Stimulated activated naive B cell treated with anti-CD40 and anti-IgM and Interleukin-4, amounts not matched to agents 10 μg/mL and 1 μg/mL and 100 μg/mL, for 72 hours (primary cell): ENCODE results near the gene SNN.

Source experiments
- ATAC-seq, 2 donors: fragments of 150-1000 bp; cut with Tn5 transposase; replicated peaks; 2 replicates each; pipeline ENCODE4 v1.10.0; 2021; ENCODE audit warnings: moderate library complexity in 1 of 2
- DNase-seq: peaks from one replicate; pipeline ENCODE4 v3.0.0; 2021
- H3K27ac Mint-ChIP-seq: one replicate; pipeline ENCODE4 v1.8.0; 2022; ENCODE audit warnings: mild to moderate bottlenecking, mixed read lengths
- H3K27me3 Mint-ChIP-seq, 2 donors: one replicate each; pipeline ENCODE4 v1.8.0; 2022; ENCODE audit warnings: mixed read lengths in 2 of 2
- H3K36me3 Mint-ChIP-seq, 2 donors: one replicate each; pipeline ENCODE4 v1.8.0; 2022; ENCODE audit warnings: mixed read lengths in 2 of 2, mild to moderate bottlenecking in 1 of 2
- H3K4me1 Mint-ChIP-seq, 2 donors: one replicate each; pipeline ENCODE4 v1.8.0; 2022; ENCODE audit warnings: mixed read lengths in 2 of 2, mild to moderate bottlenecking in 1 of 2
- H3K4me3 Mint-ChIP-seq, 2 donors: one replicate each; pipeline ENCODE4 v1.8.0; 2022; ENCODE audit warnings: mild to moderate bottlenecking in 2 of 2, mixed read lengths in 2 of 2, moderate library complexity in 1 of 2
- H3K9me3 Mint-ChIP-seq, 2 donors: one replicate each; pipeline ENCODE4 v1.8.0; 2022; ENCODE audit warnings: mixed read lengths in 2 of 2, mild to moderate bottlenecking in 1 of 2

The SNN gene

DNA sequence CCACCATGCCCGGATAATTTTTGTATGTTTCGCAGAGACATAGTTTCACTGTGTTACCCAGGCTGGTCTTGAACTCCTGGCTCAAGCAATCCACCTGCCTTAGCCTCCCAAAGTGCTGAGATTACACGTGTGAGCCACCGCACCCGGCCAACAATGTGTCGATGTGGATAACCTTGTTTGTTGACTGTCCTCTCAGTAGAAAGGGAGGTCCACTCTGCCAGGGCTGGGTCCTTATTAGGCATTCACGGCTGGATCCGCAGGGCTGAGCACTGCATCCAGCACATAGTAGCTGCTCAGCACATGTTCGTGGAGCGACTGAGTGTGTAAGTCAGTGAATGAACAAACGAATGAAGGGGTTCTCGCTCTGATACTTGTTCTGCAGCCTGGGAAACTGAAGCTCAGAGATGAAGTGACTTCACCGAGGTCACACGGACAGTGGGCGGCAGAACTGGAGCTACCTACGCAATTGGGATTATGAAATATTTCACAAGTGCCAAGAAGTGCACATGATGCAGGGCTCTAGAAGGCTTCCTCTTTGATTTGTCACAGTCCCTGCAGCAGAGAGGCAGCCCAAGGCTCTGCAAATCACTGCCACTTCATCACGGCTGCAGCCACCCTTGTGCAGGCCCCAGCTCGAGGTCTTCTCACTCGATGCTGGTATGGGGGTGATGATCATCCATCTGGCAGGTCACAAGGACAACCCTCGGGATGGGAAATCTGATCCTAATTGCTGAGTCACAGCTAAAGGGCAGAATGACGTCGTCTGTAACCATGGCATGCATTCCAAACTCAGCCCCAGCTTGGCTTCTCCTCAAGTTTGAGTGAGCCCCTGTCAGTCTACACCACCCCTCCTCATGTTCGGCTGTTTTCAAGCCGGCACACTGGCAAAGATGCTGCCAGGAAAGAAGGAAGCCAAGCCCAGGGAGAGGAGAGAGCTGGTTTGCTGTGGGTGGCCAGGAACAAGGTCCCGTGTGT lies 28.0 kb upstream of the SNN start:
- H3K9me3 Mint-ChIP-seq: no peaks in the 10 kb centered on the region
- no peak overlapping the region for H3K4me3 Mint-ChIP-seq
- peak overlapping the region; percentile 25 for H3K27ac Mint-ChIP-seq
- ATAC-seq (no peak), DNase-seq (no peak)
- H3K4me1 Mint-ChIP-seq: peaks cover 8 to 20% of the 10 kb centered on the region in 2 donors
- no peaks in the 10 kb centered on the region for H3K36me3 Mint-ChIP-seq
- peaks cover 7 to 11% of the 10 kb centered on the region in 2 donors for H3K27me3 Mint-ChIP-seq

DNA sequence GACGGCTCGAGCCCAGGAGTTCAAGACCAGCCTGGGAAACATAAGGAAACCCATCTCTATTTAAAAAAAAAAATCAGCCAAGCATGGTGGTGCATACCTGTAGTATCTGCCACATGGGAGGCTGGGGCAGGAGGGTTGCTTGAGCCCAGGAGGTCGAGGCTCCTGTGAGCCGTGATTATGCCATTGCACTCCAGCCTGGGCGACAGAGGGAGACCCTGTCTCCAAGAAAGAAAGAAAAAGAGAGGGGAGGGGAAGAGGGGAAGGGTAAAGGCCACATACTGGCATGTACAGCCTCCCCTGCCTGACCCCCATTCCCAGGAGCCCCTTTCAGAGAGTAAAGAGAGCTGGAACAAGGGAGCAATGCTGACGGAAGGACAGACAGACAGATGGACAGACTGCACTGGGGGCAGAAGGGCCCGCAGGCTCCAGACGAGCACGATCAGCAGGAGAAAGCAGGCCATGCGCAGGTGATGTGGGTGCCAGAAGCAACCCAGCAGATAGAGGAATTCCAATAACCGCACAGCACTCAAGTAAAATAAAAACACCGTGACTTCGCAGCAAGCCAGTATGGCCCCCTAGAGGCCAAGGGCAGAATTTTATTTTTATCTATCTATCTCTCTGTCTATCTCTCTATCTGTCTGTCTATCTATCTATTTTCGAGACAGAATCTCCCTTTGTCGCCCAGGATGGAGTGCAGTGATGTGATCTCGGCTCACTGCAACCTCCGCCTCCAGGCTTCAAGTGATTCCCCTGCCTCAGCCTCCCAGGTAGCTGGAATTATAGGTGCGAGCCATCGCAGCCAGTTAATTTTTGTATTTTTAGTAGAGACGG lies 27.1 kb upstream of the SNN start:
- no peak for DNase-seq
- H3K27ac Mint-ChIP-seq: no peak overlapping the region

DNA sequence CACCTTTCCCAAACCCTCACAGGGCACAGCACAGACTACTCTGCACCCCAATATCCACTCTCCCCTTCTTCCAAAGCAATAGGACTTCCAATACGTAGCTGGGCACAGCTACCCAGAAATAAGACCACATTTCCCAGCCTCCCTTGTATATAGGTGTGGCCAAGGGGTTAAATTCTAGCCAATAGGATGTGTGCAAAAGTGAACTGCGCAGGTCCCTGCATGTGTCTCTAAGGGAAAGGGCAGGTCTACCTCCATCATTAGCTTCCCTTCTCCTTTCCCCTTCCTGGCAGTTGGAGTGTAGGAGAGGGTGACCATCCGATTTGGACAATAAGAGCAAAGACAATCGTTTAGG lies 25.5 kb upstream of the SNN start:
- H3K9me3 Mint-ChIP-seq: no peaks in the 10 kb centered on the region
- DNase-seq (no peak), ATAC-seq (no peak)
- H3K27ac Mint-ChIP-seq: no peak overlapping the region
- no peak overlapping the region for H3K4me3 Mint-ChIP-seq
- H3K27me3 Mint-ChIP-seq: peaks cover 0 to 11% of the 10 kb centered on the region in 2 donors
- no peaks in the 10 kb centered on the region for H3K36me3 Mint-ChIP-seq
- H3K4me1 Mint-ChIP-seq: peaks cover 8 to 20% of the 10 kb centered on the region in 2 donors

More for the DNA sequence above, 27.1 kb upstream of the SNN start:
- Mint-ChIP-seq H3K36me3 (no peaks in the 10 kb centered on the region), H3K27me3 (peaks cover 0 to 11% of the 10 kb centered on the region in 2 donors), H3K4me1 (peaks cover 8 to 20% of the 10 kb centered on the region in 2 donors), H3K9me3 (no peaks in the 10 kb centered on the region), H3K4me3 (peak overlapping the region in 1 of 2 donors; percentile 37)
- ATAC-seq: peak; percentile 69 to 74

DNA sequence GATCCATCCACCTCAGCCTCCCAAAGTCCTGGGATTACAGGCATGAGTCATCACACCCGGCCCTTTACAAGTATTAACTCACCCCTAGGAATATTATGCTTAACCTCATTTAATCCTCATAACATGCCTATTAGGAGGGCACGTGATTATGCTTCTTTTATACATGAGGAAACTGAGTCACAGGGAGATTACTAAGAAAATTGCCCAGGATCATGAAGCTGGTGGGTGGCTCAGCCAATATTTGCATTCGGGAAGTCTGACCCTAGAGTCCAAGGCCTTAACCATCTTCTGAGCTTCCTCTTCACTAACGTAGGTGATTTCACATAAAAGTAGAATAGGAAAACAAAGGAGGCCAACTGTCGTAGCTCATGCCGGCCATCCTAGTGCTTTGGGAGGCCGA lies 19.0 kb upstream of the SNN start:
- DNase-seq (no peak), ATAC-seq (no peak)
- Mint-ChIP-seq H3K27ac (peak overlapping the region; percentile 5), H3K4me1 (peaks cover 10% of the 10 kb centered on the region in 2 donors), H3K27me3 (peaks cover 5 to 7% of the 10 kb centered on the region in 2 donors), H3K4me3 (no peak overlapping the region), H3K36me3 (no peaks in the 10 kb centered on the region), H3K9me3 (no peaks in the 10 kb centered on the region)

DNA sequence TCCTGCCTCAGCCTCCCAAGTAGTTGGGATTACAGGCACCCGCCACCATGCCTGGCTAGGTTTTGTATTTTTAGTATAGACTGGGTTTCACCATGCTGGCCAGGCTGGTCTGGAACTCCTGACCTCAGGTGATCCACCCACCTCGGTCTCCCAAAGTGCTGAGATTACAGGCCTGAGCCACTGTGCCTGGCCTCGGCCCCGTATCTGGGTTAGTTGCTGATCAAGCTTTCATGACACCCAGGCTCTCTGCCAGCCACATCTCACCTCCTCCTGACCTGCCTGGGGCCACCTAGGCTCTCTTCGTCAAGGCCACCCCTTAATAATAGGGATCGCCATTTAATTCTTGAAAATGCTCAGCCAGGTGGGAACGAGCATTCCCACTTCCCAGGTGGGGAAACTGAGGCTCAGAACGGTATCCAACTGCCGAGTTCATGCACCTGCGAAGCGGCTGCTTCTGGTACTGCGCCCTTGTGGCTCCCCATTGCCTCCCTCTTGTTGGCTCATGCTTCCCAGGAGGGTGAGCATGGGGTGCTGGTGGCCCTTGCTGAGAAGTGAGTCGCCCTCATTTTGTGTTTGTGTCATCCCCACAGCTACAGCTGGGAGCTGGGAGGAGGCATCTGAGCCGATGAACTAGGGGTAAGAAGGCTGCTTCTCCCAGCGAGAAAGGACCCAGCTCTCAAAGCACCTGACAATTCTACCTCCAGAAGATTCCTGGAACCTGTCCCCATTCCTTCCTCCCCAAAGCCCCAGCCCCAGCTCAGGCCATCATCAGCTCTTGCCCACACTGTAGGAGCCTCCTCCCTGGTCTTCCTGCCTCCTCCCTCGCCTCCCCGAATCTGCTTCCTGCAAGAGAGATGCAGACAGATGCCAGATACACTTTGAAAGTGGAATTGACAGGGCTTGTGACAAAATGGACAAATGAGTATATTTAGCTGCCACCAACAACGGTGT lies 17.3 kb upstream of the SNN start:
- Mint-ChIP-seq H3K9me3 (no peaks in the 10 kb centered on the region), H3K27ac (no peak overlapping the region), H3K4me1 (peaks cover 10 to 14% of the 10 kb centered on the region in 2 donors), H3K27me3 (peaks cover 5 to 7% of the 10 kb centered on the region in 2 donors), H3K36me3 (no peaks in the 10 kb centered on the region), H3K4me3 (no peak overlapping the region)
- DNase-seq (no peak), ATAC-seq (no peak)

DNA sequence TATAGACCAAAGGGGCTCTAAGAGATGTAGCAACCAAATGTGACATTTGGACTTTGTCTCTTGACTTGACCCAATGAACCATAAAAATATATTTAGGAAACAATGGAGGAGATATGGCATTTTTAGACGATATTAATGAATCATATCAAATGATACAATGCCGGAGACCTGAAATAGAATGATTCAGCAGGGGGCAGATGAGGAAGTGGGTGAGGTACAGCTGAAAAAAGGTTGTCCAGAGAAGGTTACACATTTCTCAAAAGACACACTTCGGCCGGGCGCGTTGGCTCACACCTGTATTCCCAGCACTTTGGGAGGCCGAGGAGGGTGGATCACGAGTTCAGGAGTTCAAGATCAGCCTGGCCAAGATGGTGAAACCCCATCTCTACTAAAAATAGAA lies 16.5 kb upstream of the SNN start:
- ATAC-seq (no peak), DNase-seq (no peak)
- Mint-ChIP-seq H3K9me3 (no peaks in the 10 kb centered on the region), H3K4me3 (no peak overlapping the region), H3K4me1 (peaks cover 12 to 15% of the 10 kb centered on the region in 2 donors), H3K36me3 (no peaks in the 10 kb centered on the region), H3K27ac (peak overlapping the region; percentile 56), H3K27me3 (peaks cover 5 to 7% of the 10 kb centered on the region in 2 donors)

DNA sequence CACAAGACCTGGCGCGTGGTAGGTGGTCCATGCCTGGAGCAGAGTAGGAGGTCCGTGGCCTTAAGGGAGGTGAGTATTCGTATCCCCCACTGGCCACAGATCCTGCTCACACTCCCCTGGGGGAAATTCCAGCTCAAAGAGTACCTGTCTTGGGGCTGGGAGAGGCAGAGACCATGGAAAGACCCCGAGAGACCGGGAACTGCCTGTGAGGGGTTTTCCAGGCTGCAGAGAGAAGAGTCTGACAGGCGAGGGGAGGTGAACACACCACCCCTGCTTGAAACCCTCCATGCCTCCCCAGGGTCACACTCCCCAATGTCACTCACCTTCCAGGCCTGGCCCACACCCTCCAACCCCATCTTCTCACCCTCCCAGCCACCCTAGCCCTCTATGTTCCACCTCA lies 12.6 kb upstream of the SNN start:
- H3K4me1 Mint-ChIP-seq: peaks cover 12 to 15% of the 10 kb centered on the region in 2 donors
- no peak for ATAC-seq
- no peaks in the 10 kb centered on the region for H3K36me3 Mint-ChIP-seq

DNA sequence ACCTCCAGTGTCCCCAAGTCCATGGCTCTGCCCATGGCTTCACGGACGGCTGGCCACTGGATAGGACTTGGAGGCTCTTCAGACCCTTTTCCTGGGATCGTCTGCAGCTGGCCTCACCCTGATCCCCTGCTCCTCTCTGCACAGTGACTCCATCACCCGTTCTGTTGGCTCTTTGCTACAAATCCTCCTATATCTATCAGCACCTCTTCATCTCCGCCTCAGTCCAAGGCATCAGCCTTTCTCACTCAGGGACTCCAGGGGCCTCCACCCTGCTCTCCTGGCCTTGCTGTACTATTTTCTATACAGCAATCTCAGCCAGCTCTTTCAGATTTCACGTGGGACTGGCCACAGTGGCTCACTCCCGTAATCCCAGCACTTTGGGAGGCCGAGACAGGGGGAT lies 10.7 kb upstream of the SNN start:
- Mint-ChIP-seq H3K27me3 (no peaks in the 10 kb centered on the region), H3K36me3 (no peaks in the 10 kb centered on the region), H3K27ac (no peak overlapping the region), H3K4me3 (no peak overlapping the region), H3K4me1 (peaks cover 5 to 6% of the 10 kb centered on the region in 2 donors), H3K9me3 (no peaks in the 10 kb centered on the region)
- no peak for ATAC-seq
- no peak for DNase-seq

More for the DNA sequence above, 12.6 kb upstream of the SNN start:
- no peaks in the 10 kb centered on the region for H3K9me3 Mint-ChIP-seq
- DNase-seq: no peak
- no peak overlapping the region for H3K27ac Mint-ChIP-seq
- H3K4me3 Mint-ChIP-seq: no peak overlapping the region
- no peaks in the 10 kb centered on the region for H3K27me3 Mint-ChIP-seq

DNA sequence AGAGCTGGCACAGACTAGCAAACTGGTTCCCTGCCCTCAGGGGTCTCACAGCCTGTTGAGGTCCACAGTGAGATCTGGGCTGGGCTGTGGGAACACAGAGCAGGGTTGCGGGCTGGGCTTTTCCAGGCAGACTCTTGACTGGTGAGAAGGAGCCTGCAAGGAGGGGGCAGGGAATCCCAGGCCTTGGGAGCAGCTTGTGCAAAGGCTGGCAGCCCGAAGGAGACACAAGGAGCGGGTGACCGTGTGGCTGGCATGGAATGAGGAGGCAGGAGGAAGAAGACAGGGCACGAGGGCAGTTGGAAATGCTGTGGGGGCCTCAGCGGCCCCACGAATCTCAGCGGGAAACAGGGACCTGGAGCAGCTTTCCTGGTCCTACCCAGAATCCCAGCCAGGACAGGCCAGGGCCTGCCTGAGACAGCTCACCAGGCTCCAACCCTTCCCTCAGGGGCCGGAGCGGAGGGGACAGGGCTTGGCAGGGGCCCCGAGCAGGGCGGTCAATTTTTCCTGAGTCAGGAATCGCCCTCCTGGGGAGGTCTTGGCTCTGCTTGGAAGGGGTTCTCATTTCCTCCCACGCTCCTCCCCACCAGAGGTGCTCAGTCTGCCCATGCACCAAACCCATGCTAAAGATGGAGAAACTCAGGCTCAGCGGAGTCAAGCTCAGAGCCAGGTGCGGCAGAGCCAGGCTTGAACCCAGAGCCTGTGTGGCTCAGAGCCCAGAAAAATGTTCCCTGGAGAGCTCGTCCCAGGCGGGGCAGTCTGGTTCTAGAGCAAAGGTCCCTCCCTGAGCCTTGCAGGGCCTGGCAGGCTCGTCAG lies 9.2 kb upstream of the SNN start:
- Mint-ChIP-seq H3K9me3 (no peaks in the 10 kb centered on the region), H3K4me3 (no peak overlapping the region), H3K4me1 (peaks cover 8 to 9% of the 10 kb centered on the region in 2 donors), H3K27me3 (no peaks in the 10 kb centered on the region), H3K36me3 (no peaks in the 10 kb centered on the region), H3K27ac (no peak overlapping the region)
- DNase-seq (no peak), ATAC-seq (no peak)

DNA sequence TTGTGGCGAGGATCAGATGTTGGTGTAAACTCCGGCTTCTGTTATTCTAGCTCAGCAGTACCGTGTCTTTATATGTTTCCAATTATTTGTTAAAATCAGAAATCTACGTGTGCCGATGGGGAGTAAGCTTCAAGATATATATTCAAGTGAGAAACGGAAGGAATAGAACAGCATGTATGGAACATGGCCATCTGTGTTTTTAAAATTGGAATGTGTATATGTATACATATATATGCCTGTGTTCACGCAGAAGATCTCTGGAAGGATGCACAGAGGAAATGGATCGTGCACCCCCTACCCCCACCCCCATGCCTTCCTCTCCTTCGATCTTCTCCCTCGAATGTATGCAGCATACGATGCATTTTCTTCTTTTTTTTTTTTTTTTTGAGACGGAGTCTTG lies 7.7 kb upstream of the SNN start:
- H3K9me3 Mint-ChIP-seq: no peaks in the 10 kb centered on the region
- no peak overlapping the region for H3K27ac Mint-ChIP-seq
- H3K4me3 Mint-ChIP-seq: no peak overlapping the region
- no peaks in the 10 kb centered on the region for H3K27me3 Mint-ChIP-seq
- H3K36me3 Mint-ChIP-seq: no peaks in the 10 kb centered on the region
- DNase-seq (no peak), ATAC-seq (no peak)
- peaks cover 22 to 23% of the 10 kb centered on the region in 2 donors for H3K4me1 Mint-ChIP-seq

DNA sequence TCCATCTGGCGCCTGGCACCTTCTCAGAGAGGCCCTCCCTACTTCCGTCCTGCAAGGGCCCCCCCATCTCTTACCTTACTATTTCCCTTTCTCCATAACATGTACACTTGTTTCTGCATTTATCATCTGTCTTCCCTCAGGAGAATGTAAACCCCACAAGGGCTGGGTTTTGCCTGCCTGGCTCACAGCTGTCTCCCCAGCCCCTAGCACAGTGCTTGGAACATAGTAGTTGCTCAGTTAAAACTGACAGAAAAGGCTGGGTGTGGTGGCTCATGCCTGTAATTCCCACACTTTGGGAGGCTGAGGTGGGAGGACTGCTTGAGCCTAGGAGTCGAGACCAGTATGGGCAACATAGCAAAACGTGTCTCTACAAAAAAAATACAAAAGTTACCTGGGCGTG lies 5.7 kb upstream of the SNN start:
- H3K36me3 Mint-ChIP-seq: no peaks in the 10 kb centered on the region
- no peaks in the 10 kb centered on the region for H3K27me3 Mint-ChIP-seq
- DNase-seq: no peak
- no peaks in the 10 kb centered on the region for H3K9me3 Mint-ChIP-seq
- no peak overlapping the region for H3K4me3 Mint-ChIP-seq
- H3K4me1 Mint-ChIP-seq: peaks cover 30 to 35% of the 10 kb centered on the region in 2 donors
- no peak for ATAC-seq
- no peak overlapping the region for H3K27ac Mint-ChIP-seq

DNA sequence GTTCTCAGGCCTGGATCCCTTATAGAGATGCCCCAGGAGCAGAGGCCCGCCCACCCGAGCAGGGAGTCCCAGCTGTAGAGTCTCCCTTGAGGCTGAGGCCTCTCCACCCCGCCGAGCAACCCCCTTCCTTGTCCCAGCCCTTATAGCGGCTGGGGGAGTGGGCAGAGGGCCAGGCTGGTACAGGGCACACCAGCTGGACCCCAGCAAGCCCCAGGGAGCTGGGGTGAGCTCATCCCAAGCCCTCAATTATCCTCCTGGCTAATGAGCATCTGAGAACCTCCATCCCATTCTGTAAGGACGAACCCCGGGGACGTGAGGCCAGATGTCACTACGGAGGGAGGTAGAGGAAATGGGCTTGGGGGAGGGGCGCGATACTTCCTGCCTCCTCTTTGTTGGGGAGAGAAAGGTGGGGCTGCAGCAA lies 3.2 kb upstream of the SNN start:
- Mint-ChIP-seq H3K4me1 (peaks cover 36 to 43% of the 10 kb centered on the region in 2 donors), H3K4me3 (peak overlapping the region in 1 of 2 donors; percentile 34), H3K27ac (peak overlapping the region; percentile 80), H3K27me3 (no peaks in the 10 kb centered on the region), H3K9me3 (no peaks in the 10 kb centered on the region), H3K36me3 (no peaks in the 10 kb centered on the region)
- ATAC-seq (no peak), DNase-seq (no peak)
